HFF-Myc (cell line): ENCODE measurements around the gene PLEKHA6.

Experiments used
- DNase-seq: peaks from one replicate; pipeline ENCODE4 v3.0.0-alpha.2; 2011; ENCODE audit warnings: low read depth; ENCODE audit errors: extremely low read depth
- H3K4me3 ChIP-seq: replicated peaks from 2 replicates; pipeline ENCODE4 v1.5.1; 2011; ENCODE audit warnings: low read depth, mild to moderate bottlenecking, control low read depth, low read length
- TF ChIP-seq, protein P1 (sequence below): IDR thresholded peaks from 2 replicates; pipeline ENCODE4 v1.5.1; 2012; ENCODE audit warnings: mild to moderate bottlenecking, low read depth, low read length, control low read depth; ENCODE audit errors: missing control alignments

The PLEKHA6 gene

GRCh38 chr1:204301171-204301957 lies 58.4 kb downstream of the PLEKHA6 start:
- no peak overlapping the region for H3K4me3 ChIP-seq
- TF ChIP-seq, protein P1, sequence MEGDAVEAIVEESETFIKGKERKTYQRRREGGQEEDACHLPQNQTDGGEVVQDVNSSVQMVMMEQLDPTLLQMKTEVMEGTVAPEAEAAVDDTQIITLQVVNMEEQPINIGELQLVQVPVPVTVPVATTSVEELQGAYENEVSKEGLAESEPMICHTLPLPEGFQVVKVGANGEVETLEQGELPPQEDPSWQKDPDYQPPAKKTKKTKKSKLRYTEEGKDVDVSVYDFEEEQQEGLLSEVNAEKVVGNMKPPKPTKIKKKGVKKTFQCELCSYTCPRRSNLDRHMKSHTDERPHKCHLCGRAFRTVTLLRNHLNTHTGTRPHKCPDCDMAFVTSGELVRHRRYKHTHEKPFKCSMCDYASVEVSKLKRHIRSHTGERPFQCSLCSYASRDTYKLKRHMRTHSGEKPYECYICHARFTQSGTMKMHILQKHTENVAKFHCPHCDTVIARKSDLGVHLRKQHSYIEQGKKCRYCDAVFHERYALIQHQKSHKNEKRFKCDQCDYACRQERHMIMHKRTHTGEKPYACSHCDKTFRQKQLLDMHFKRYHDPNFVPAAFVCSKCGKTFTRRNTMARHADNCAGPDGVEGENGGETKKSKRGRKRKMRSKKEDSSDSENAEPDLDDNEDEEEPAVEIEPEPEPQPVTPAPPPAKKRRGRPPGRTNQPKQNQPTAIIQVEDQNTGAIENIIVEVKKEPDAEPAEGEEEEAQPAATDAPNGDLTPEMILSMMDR, result no peak
- DNase-seq, result no peak

- no peak overlapping the region for H3K4me3 ChIP-seq
- no peak for DNase-seq
- TF ChIP-seq, protein P1, result no peak
Observed at GRCh38 chr1:204299814-204300365, 59.8 kb downstream of the PLEKHA6 start.

DNA sequence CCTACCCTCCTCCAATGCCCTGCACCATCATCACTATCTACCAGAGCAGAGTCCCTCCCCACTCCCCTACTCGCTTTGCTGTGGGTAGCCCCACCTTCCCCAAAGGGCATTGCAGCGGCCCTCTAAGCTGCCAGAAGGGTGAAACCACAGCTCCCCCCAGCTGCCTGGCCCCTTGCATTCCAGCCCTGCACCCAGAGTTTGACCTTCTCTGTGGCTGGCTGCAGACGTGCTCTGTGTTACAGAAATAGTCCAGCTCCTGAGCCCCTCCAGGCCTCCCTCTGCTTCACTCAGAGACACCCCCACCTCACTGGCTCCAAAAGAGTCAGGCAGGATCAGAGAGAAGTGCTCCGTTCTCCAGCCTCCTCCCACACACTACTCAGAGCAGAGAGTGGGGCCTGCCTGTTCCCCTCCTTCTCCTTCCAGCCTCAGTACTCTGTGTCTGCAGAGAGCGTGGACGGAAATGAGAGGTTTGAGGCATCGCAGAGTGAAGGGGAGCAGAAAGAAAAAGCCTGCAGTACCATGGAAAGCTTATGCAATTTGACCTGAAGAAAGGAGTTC lies 63.2 kb downstream of the PLEKHA6 start:
- H3K4me3 ChIP-seq, result no peak overlapping the region
- TF ChIP-seq, protein P1, result no peak
- no peak for DNase-seq

DNA sequence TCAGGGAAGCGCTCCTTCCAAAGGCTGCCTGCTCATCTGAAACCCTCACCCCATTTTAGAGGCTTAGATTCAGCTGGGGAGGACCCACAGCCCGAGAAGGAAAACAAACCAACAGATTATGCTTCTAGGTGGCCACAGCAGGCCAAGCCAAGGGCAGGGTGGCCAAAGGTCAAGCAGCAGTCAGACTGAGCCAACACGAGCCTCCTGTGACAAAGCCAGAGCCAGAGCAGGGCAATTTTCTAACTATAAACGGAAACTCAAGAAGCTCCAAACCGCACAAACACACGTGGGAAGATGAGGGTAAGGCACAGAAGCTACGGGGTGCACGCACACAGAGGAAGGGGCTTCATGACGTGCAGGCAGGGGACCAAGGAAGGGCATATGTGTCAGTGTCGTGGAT lies 64.1 kb downstream of the PLEKHA6 start:
- no peak for DNase-seq
- H3K4me3 ChIP-seq, result no peak overlapping the region
- TF ChIP-seq, protein P1, result no peak

DNA sequence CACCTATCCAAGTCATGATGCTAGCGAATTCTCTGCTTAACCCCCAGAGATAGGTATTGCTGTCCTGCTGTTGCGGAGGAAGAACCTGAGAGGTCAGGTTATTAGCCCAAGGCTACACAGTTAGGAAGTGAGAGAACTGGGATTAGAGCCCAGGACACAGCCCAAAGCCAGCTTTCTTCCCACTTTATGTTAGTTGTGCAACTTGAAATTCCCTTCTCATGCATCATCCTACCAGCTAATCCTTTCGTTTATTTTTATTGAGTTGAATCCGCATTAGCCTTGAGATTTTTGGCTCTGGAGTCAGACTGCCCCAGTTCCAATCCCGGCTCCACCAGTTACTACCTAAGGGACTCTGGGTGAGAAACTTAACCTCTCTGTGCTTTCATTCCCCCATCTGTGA lies 65.4 kb downstream of the PLEKHA6 start:
- TF ChIP-seq, protein P1, result no peak
- peak; percentile 92 for DNase-seq
- H3K4me3 ChIP-seq, result no peak overlapping the region

DNA sequence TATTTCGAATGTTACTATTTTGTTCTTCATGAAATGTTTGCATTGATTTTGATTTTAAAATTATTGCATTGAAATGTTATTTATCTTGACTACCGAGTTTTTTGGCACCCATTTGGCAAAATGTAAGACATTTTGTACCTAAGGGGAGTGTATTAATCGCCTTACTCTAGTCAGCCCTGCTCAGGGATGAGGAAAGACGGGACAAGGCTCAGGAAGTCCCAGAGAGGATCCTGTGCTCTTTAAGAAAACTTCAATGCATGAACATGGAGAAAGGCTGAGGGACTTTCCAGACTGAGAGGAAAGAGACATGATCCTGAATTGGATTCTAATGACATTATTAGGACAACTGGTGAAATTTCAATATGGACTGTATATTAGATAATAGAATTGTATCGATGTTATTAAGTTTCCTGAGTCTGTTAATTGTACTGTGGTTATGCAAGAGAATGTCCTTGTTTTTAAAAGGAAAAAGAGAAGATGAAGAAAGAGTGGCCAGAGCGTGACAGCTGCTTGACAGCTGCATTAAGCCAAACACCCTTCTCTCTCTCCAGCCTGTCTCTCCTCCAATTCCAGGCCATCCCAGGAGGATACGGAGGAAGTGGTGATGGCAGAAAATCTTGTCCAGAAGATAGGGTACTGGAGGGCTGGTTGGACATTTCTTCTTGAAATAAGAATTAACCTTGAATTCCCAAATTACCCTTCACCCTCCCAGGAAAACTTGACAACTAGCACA lies 66.0 kb downstream of the PLEKHA6 start:
- H3K4me3 ChIP-seq, result no peak overlapping the region
- TF ChIP-seq, protein P1, result no peak
- no peak for DNase-seq
